HEK293 (cell line): ENCODE data around the gene EIF4G3.
"Not testable (repeated sequence)": the region's sequence is repeated elsewhere in the genome, so short reads cannot be mapped to it uniquely, and the experiment has no call there.

Source experiments
- CTCF ChIA-PET: fragments of 350-600 bp; formaldehyde crosslinking; extraction: SDS; loops from one replicate; lab custom pipeline; 2021; ENCODE audit warnings: antibody characterized with exemption; lab: Yijun Ruan, JAX
- POLR2A ChIA-PET: fragments of 300-600 bp; formaldehyde crosslinking; extraction: SDS; loops from one replicate; lab custom pipeline; 2020; ENCODE audit warnings: antibody characterized with exemption, inconsistent platforms; lab: Yijun Ruan, JAX
- H3K27ac ChIP-seq: fragments of 200-500 bp; sonication (Bioruptor generic); 2 replicates; pipeline ENCODE4 v1.5.1; 2014; ENCODE audit warnings: low read depth, low read length, control low read depth, inconsistent platforms; ENCODE audit errors: extremely low read depth
- H3K36me3 ChIP-seq, 2 experiments: fragments of 200-500 bp in 1 of 2; sonication (Bioruptor generic) in 1 of 2; 1 replicate in 1 of 2; 2 replicates in 1 of 2; pipeline ENCODE4 v1.5.1; 2014 to 2017; ENCODE audit warnings: inconsistent platforms in 2 of 2, low read length in 2 of 2; ENCODE audit not compliant: control insufficient read depth in 2 of 2, insufficient read depth in 1 of 2
- H3K4me1 ChIP-seq: fragments of 200-500 bp; sonication (Bioruptor generic); 2 replicates; pipeline ENCODE4 v1.5.1; 2014; ENCODE audit warnings: mild to moderate bottlenecking, low read length, inconsistent platforms; ENCODE audit not compliant: control insufficient read depth, insufficient read depth
- H3K4me3 ChIP-seq: 2 replicates; pipeline ENCODE4 v1.5.1; 2011; ENCODE audit warnings: low read depth, mild to moderate bottlenecking, control low read depth, low read length, moderate library complexity
- H3K9me3 ChIP-seq: fragments of 200-500 bp; sonication (Bioruptor generic); 2 replicates; pipeline ENCODE4 v1.5.1; 2014; ENCODE audit warnings: low read depth, low read length, inconsistent platforms; ENCODE audit not compliant: control insufficient read depth, insufficient read depth
- BCL11B ChIP-seq: fragments of 450-650 bp; formaldehyde crosslinking; IDR thresholded peaks from 2 replicates; pipeline ENCODE4 v1.5.1; 2016; ENCODE audit warnings: low read depth, missing biosample characterization, missing genetic modification characterization
- GFI1B ChIP-seq: fragments of 450-650 bp; formaldehyde crosslinking; IDR thresholded peaks from 2 replicates; pipeline ENCODE4 v1.5.1; 2016; ENCODE audit warnings: missing biosample characterization, missing genetic modification characterization
- HOXA7 ChIP-seq: sonication (generic); formaldehyde crosslinking; IDR thresholded peaks from 2 replicates; pipeline ENCODE4 v1.8.1; 2022; ENCODE audit warnings: missing genetic modification reagents, borderline replicate concordance
- HOXD13 ChIP-seq: sonication (generic); formaldehyde crosslinking; IDR thresholded peaks from 2 replicates; pipeline ENCODE4 v1.8.0; 2022; ENCODE audit warnings: missing genetic modification reagents, borderline replicate concordance
- MEIS1 ChIP-seq: sonication (generic); formaldehyde crosslinking; IDR thresholded peaks from 2 replicates; pipeline ENCODE4 v1.8.1; 2022; ENCODE audit warnings: missing genetic modification reagents, mild to moderate bottlenecking, borderline replicate concordance
- ZNF146 ChIP-seq: fragments of 450-650 bp; formaldehyde crosslinking; IDR thresholded peaks from 2 replicates; pipeline ENCODE4 v1.5.1; 2016; ENCODE audit warnings: missing biosample characterization, missing genetic modification characterization
- ZNF155 ChIP-seq: fragments of 450-650 bp; formaldehyde crosslinking; IDR thresholded peaks from 2 replicates; pipeline ENCODE4 v1.5.1; 2016; ENCODE audit warnings: missing biosample characterization, missing genetic modification characterization
- ZNF23 ChIP-seq: fragments of 450-650 bp; formaldehyde crosslinking; IDR thresholded peaks from 2 replicates; pipeline ENCODE4 v1.5.1; 2016; ENCODE audit warnings: missing biosample characterization, missing genetic modification characterization, borderline replicate concordance
- ZNF544 ChIP-seq: fragments of 450-650 bp; formaldehyde crosslinking; IDR thresholded peaks from 2 replicates; pipeline ENCODE4 v1.5.0; 2017; ENCODE audit warnings: missing biosample characterization, missing genetic modification characterization
- ZNF548 ChIP-seq: fragments of 450-650 bp; formaldehyde crosslinking; IDR thresholded peaks from 2 replicates; pipeline ENCODE4 v1.5.1; 2016; ENCODE audit warnings: missing biosample characterization, missing genetic modification characterization
- ZNF555 ChIP-seq: fragments of 450-650 bp; formaldehyde crosslinking; conservative IDR thresholded peaks from 2 replicates; pipeline ENCODE4 v1.5.1; 2017; ENCODE audit warnings: missing biosample characterization, mild to moderate bottlenecking, missing genetic modification characterization, inconsistent platforms
- ZNF560 ChIP-seq: fragments of 450-650 bp; formaldehyde crosslinking; IDR thresholded peaks from 2 replicates; pipeline ENCODE4 v1.5.1; 2017; ENCODE audit warnings: missing biosample characterization, missing genetic modification characterization, borderline replicate concordance
- ZNF585B ChIP-seq: fragments of 450-650 bp; formaldehyde crosslinking; IDR thresholded peaks from 2 replicates; pipeline ENCODE4 v1.5.1; 2016; ENCODE audit warnings: missing biosample characterization, missing genetic modification characterization
- ZNF600 ChIP-seq: fragments of 450-650 bp; formaldehyde crosslinking; IDR thresholded peaks from 2 replicates; pipeline ENCODE4 v1.5.1; 2016; ENCODE audit warnings: missing biosample characterization, missing genetic modification characterization
- ZNF621 ChIP-seq: fragments of 450-650 bp; formaldehyde crosslinking; IDR thresholded peaks from 2 replicates; pipeline ENCODE4 v1.5.1; 2017; ENCODE audit warnings: missing biosample characterization, missing genetic modification characterization
- ZNF777 ChIP-seq: fragments of 450-650 bp; formaldehyde crosslinking; IDR thresholded peaks from 2 replicates; pipeline ENCODE4 v1.5.1; 2017; ENCODE audit warnings: missing biosample characterization, missing genetic modification characterization, borderline replicate concordance
- TF ChIP-seq, protein P1 (sequence below): fragments of 450-650 bp; formaldehyde crosslinking; IDR thresholded peaks from 2 replicates; pipeline ENCODE4 v1.5.1; 2016; ENCODE audit warnings: missing biosample characterization, missing genetic modification characterization
- TF ChIP-seq, protein P2 (sequence below): fragments of 450-650 bp; formaldehyde crosslinking; IDR thresholded peaks from 2 replicates; pipeline ENCODE4 v1.5.1; 2016; ENCODE audit warnings: missing biosample characterization, missing genetic modification characterization
- TF ChIP-seq, protein P3 (sequence below): fragments of 450-650 bp; formaldehyde crosslinking; IDR thresholded peaks from 2 replicates; pipeline ENCODE4 v1.5.0; 2017; ENCODE audit warnings: missing biosample characterization, missing genetic modification characterization, borderline replicate concordance
- TF ChIP-seq, protein P4 (sequence below): fragments of 450-650 bp; formaldehyde crosslinking; optimal IDR thresholded peaks from 2 replicates; pipeline ENCODE3; 2016; ENCODE audit warnings: missing biosample characterization, mild to moderate bottlenecking, missing genetic modification characterization

The EIF4G3 gene

DNA sequence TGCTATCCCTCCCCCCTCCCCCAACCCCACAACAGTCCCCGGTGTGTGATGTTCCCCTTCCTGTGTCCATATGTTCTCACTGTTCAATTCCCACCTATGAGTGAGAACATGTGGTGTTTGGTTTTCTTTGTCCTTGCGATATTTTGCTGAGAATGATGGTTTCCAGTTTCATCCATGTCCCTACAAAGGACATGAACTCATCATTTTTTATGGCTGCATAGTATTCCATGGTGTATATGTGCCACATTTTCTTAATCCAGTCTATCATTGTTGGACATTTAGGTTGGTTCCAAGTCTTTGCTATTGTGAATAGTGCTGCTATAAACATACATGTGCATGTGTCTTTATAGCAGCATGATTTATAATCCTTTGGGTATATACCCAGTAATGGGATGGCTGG, 269.2 kb downstream of the EIF4G3 start:
- CTCF ChIA-PET, H3K27ac ChIP-seq, H3K4me1 ChIP-seq, POLR2A ChIA-PET, H3K9me3 ChIP-seq, H3K4me3 ChIP-seq: not testable (repeated sequence)
- peaks cover 4 to 21% of the 10 kb centered on the region in 2 experiments; a peak in 2 of 3 replicates for H3K36me3 ChIP-seq
- TF ChIP-seq, protein P1, sequence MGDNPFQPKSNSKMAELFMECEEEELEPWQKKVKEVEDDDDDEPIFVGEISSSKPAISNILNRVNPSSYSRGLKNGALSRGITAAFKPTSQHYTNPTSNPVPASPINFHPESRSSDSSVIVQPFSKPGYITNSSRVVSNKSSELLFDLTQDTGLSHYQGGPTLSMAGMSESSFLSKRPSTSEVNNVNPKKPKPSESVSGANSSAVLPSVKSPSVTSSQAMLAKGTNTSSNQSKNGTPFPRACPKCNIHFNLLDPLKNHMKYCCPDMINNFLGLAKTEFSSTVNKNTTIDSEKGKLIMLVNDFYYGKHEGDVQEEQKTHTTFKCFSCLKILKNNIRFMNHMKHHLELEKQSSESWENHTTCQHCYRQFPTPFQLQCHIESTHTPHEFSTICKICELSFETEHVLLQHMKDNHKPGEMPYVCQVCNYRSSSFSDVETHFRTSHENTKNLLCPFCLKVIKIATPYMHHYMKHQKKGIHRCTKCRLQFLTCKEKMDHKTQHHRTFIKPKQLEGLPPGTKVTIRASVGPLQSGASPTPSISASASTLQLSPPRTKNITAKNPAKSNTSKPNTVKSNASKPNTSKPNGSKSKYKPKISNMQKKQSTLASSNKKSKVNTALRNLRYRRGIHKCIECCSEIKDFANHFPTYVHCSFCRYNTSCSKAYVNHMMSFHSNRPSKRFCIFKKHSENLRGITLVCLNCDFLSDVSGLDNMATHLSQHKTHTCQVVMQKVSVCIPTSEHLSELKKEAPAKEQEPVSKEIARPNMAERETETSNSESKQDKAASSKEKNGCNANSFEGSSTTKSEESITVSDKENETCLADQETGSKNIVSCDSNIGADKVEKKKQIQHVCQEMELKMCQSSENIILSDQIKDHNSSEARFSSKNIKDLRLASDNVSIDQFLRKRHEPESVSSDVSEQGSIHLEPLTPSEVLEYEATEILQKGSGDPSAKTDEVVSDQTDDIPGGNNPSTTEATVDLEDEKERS (tag by site-specific recombination): peak; percentile 68; the same call in 1 of the 2 replicates
- peak; percentile 99 for TF ChIP-seq ZNF146
- TF ChIP-seq, protein P2, sequence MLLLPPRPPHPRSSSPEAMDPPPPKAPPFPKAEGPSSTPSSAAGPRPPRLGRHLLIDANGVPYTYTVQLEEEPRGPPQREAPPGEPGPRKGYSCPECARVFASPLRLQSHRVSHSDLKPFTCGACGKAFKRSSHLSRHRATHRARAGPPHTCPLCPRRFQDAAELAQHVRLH (tag by site-specific recombination): peak; percentile 71; the same call in 1 of the 2 replicates

DNA sequence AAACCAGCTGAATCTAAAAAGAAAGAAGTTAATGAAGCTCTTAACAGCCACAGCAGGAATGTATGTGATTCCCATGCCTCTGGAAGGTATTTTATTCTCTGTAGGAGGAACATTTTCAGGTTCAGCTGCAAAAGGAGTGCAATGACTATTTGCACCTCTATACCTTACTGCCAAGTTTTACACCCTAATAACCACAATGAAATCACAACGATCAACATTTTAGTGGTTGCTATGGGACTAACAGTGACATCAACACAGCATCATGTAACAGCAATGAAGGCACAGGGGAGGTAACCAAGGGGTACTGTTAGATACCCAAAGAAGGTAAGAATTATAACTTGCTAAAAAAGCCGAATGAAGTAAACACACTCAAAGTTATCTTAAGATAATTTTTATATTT, 273.3 kb downstream of the EIF4G3 start:
- TF ChIP-seq ZNF777 (tag by site-specific recombination) (no peak), HOXA7 (CRISPR knock-in tag) (no peak), ZNF548 (tag by site-specific recombination) (no peak), ZNF155 (tag by site-specific recombination) (no peak), HOXD13 (CRISPR knock-in tag) (no peak), ZNF600 (tag by site-specific recombination) (no peak), MEIS1 (CRISPR knock-in tag) (no peak), ZNF544 (tag by site-specific recombination) (no peak), BCL11B (no peak), ZNF585B (tag by site-specific recombination) (no peak), ZNF560 (no peak), ZNF555 (tag by site-specific recombination) (no peak), ZNF621 (tag by site-specific recombination) (no peak), GFI1B (no peak), ZNF23 (tag by site-specific recombination) (no peak)
- TF ChIP-seq, protein P3, sequence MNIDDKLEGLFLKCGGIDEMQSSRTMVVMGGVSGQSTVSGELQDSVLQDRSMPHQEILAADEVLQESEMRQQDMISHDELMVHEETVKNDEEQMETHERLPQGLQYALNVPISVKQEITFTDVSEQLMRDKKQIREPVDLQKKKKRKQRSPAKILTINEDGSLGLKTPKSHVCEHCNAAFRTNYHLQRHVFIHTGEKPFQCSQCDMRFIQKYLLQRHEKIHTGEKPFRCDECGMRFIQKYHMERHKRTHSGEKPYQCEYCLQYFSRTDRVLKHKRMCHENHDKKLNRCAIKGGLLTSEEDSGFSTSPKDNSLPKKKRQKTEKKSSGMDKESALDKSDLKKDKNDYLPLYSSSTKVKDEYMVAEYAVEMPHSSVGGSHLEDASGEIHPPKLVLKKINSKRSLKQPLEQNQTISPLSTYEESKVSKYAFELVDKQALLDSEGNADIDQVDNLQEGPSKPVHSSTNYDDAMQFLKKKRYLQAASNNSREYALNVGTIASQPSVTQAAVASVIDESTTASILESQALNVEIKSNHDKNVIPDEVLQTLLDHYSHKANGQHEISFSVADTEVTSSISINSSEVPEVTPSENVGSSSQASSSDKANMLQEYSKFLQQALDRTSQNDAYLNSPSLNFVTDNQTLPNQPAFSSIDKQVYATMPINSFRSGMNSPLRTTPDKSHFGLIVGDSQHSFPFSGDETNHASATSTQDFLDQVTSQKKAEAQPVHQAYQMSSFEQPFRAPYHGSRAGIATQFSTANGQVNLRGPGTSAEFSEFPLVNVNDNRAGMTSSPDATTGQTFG (tag by site-specific recombination): no peak
- TF ChIP-seq, protein P4, sequence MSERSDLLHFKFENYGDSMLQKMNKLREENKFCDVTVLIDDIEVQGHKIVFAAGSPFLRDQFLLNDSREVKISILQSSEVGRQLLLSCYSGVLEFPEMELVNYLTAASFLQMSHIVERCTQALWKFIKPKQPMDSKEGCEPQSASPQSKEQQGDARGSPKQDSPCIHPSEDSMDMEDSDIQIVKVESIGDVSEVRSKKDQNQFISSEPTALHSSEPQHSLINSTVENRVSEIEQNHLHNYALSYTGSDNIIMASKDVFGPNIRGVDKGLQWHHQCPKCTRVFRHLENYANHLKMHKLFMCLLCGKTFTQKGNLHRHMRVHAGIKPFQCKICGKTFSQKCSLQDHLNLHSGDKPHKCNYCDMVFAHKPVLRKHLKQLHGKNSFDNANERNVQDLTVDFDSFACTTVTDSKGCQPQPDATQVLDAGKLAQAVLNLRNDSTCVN (tag by site-specific recombination): no peak
- TF ChIP-seq, all 188 proteins: peak for 0
- Histone ChIP-seq H3K4me1 (no peaks in the 10 kb centered on the region), H3K4me3 (no peak overlapping the region), H3K36me3 (peaks cover 8 to 29% of the 10 kb centered on the region in 2 experiments; a peak in 2 of 3 replicates), H3K9me3 (no peaks in the 10 kb centered on the region), H3K27ac (no peak overlapping the region)
- CTCF ChIA-PET: interaction anchor here (0.6 kb wide), 1 partner anchor 1990 kb away, joined by 3 read pairs; no protein-coding TSS in a partner anchor
- POLR2A ChIA-PET: no interaction called here
